Mesodermal cell (in vitro differentiated cells): ENCODE results near the gene LMOD1. TPM values are rescaled to one million over a fixed set of nuclear protein-coding genes. Genes with fewer than 3 reads are reported as not detected.

Experiments used
- H3K27ac ChIP-seq: 2 replicates; pipeline ENCODE4 v1.7.0; 2013; ENCODE audit warnings: mild to moderate bottlenecking, low read depth, low read length, moderate library complexity; ENCODE audit not compliant: severe bottlenecking
- H3K36me3 ChIP-seq: 2 replicates; pipeline ENCODE4 v1.7.1; 2013; ENCODE audit warnings: mild to moderate bottlenecking, low read length, moderate library complexity; ENCODE audit not compliant: control insufficient read depth, insufficient read depth
- H3K4me1 ChIP-seq: one replicate; pipeline ENCODE4 v1.7.1; 2013; ENCODE audit warnings: mild to moderate bottlenecking, low read length; ENCODE audit not compliant: insufficient read depth, control insufficient read depth, poor library complexity, severe bottlenecking
- H3K4me3 ChIP-seq: 2 replicates; pipeline ENCODE4 v1.7.0; 2013; ENCODE audit warnings: low read length, control low read depth, mild to moderate bottlenecking; ENCODE audit not compliant: insufficient read depth, poor library complexity, severe bottlenecking; ENCODE audit errors: extremely low read depth
- H3K9me3 ChIP-seq: 2 replicates; pipeline ENCODE4 v1.7.1; 2013; ENCODE audit warnings: mild to moderate bottlenecking, low read length, moderate library complexity; ENCODE audit not compliant: control insufficient read depth
- WGBS, 2 experiments: methylation state at CpG; one replicate each; pipeline ENCODE4 v1.1.5; 2013; ENCODE audit warnings: missing lambda C conversion rate in 2 of 2; ENCODE audit not compliant: insufficient coverage in 2 of 2; 5-methylcytosine and 5-hydroxymethylcytosine counted together
- polyA plus RNA-seq, 2 experiments: library from polyadenylated mRNA; stranded (reverse); fragments of 50-300 nt; gene quantifications; one replicate each; pipeline ENCODE4 v1.2.3, GENCODE V29; 2013

The LMOD1 gene
- polyA plus RNA-seq (2013, experiment 1 of 2): 1.9 TPM
- polyA plus RNA-seq (2013, experiment 2 of 2): 1.5 TPM

DNA sequence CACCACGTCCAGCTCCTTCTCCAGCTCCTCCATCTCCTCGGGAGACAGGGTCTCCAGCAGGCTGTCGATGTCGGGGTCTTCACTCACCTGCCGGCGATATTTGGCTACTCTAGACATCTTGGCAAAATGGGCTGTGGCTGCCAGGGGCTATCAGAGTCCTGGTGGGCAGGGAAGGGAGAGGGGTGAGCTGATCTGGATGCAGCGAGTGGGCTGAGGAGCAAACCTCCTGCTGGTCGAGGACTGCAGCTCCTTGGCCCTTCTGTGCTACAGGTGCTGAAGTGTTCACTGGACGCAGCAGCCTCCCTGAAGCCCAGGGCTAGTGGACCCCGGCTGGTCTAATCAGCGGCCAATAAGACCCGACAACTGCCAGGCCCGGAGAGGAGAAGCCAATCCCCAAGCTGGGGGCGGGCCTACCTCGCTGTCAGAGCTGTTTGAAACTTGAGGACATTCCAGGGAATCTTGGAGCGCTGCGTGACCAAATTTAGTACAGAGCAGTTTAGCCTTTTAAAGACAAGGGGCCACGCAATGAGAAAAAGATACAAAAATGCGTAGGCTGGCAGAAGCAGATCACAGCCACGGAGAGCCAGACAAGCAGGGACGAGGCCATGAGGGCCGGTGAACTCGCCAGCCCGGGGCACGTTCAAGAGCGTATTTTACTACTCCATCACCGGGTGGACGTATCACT, at the start of gene LMOD1:
LMOD1 (minus strand) TSS at position 325 of the 685 bp plus-strand sequence; CDS start at position 117, 208 bp downstream.
- peaks cover 22% of the 10 kb centered on the region for H3K4me1 ChIP-seq
- no peaks in the 10 kb centered on the region for H3K9me3 ChIP-seq
- WGBS, 2 experiments: 5 to 8% methylated on average over 22 to 28 of the region's 28 CpGs
- peak within 1 kb of the TSS; percentile 57 for H3K27ac ChIP-seq
- peak within 1 kb of the TSS; percentile 30 for H3K4me3 ChIP-seq
- H3K36me3 ChIP-seq: no peaks in the 10 kb centered on the region

DNA sequence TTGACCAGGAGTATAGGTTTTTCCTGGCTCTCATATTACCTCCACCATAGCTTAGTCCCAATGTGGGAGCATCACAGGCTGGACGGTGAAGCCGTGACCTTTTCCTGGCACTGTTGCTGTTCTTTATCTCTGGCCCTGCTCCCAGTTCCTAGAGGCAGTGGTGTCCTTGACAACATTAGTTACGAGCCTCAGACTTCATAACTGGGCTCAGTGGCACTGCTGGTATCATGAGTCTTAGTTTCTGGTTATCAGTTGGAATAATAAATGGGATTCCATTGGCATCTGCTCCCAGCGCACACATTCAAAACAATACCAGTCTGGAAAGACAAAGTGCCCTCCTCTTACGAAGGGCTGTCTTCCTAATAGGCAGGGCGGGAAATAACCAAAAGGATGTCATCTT, 44.1 kb upstream of the LMOD1 start:
- no peak overlapping the region for H3K27ac ChIP-seq
- 77 to 100% methylated on average over 4 to 5 of the region's 6 CpGs for WGBS, 2 experiments
- no peak overlapping the region for H3K4me3 ChIP-seq
- peaks cover 8% of the 10 kb centered on the region for H3K4me1 ChIP-seq
- peaks cover 71% of the 10 kb centered on the region for H3K36me3 ChIP-seq
- H3K9me3 ChIP-seq: no peaks in the 10 kb centered on the region

DNA sequence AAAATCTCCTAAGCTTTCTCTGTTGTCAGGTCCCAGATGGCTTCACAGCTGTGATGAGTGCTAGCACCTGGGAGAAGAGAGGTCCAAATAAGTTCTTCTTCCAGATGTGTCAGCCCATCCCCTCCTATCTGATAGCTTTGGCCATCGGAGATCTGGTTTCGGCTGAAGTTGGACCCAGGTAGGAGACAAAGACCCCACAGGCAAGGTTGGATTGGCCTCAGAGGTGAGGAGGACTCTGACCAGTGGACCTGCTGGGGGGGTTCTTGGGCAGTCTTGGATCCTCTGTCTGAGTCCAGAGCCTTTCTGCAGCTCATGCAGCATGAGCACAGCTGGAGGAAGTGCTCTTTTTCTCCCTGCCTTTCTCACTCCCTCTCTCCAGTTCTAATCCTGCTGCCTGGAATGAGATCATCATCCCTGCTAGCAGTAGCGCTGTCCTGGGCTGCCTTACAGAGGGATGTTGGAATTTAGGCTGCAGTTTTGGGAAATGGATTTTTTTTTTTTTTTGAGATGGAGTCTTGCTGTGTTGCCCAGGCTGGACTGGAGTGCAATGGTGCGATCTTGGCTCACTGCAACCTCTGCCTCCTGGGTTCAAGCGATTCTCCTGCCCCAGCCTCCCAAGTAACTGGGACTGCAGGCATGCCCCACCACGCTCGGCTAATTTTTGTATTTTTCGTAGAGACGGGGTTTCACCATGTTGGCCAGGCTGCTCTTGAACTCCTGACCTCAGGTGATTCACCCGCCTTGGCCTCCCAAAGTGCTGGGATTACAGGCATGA, 43.2 kb upstream of the LMOD1 start:
- Histone ChIP-seq H3K9me3 (no peaks in the 10 kb centered on the region), H3K4me3 (no peak overlapping the region), H3K27ac (no peak overlapping the region), H3K36me3 (peaks cover 70% of the 10 kb centered on the region), H3K4me1 (peaks cover 8% of the 10 kb centered on the region)
- 90 to 95% methylated on average over 5 to 9 of the region's 10 CpGs for WGBS, 2 experiments

DNA sequence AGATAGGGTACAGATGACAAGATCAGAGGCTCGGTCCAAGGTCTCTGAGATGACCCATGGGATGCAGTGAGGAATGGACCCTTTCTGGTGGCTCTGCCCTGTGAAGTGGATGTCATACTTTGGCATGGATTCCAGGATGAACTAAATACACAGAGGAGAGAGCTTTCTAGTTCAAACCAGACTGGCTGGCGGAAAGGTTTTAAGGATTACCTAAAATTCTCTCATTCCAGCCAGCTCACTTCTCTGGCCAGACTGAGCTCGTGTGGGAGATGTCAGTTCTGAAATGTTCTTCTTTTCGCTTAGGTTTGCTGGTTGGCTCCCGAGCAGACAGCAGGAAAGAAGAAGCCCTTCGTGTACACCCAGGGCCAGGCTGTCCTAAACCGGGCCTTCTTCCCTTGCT, 42.3 kb upstream of the LMOD1 start:
- Histone ChIP-seq H3K4me3 (no peak overlapping the region), H3K36me3 (peaks cover 65% of the 10 kb centered on the region), H3K4me1 (peaks cover 8% of the 10 kb centered on the region), H3K27ac (no peak overlapping the region), H3K9me3 (no peaks in the 10 kb centered on the region)
- WGBS, 2 experiments: 84 to 94% methylated on average over 6 of the region's 7 CpGs

DNA sequence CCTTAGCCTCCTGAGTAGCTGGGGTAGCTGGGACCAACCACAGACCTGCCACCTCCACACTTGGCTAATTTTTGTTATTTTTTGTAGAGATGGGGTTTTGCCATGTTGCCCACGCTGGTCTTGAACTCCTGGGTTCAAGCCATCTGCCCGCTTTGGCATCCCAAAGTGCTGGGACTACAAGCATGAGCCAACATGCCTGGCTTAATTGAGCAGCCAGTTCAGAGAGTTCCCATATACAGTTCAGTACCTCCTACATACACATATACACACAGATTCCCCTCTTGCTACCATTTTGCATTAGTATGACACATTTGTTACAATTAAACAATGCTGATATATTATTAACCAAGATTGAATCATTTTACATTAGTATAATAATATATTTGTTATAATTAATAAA, 39.0 kb upstream of the LMOD1 start:
- Histone ChIP-seq H3K4me1 (peaks cover 8% of the 10 kb centered on the region), H3K9me3 (no peaks in the 10 kb centered on the region), H3K4me3 (no peak overlapping the region), H3K27ac (no peak overlapping the region), H3K36me3 (peaks cover 36% of the 10 kb centered on the region)
- WGBS, 2 experiments: 84 to 100% methylated on average over 2 of the region's 2 CpGs

DNA sequence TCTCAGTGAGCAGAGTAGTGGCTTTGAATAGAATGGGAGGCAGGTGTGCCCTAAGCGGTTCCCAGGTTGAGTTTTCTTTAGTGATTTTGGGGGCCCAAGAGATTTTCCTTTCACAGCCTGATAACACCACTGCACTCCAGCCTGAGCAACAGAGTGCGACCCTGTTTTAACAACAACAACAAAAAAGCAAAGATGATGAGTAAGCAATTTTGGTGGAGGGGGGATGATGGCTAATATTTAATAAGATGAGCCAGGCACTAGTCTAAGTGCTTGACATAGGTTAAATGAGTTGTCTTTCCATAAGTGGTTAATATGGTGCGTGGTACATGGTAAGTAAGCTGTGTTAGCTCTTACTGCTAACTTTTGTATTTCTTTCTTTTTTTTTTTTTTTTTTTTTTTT, 38.1 kb upstream of the LMOD1 start:
- no peaks in the 10 kb centered on the region for H3K9me3 ChIP-seq
- peaks cover 27% of the 10 kb centered on the region for H3K36me3 ChIP-seq
- H3K4me3 ChIP-seq: no peak overlapping the region
- peaks cover 8% of the 10 kb centered on the region for H3K4me1 ChIP-seq
- H3K27ac ChIP-seq: no peak overlapping the region
- WGBS, 2 experiments: 100% methylated on average over 1 of the region's 3 CpGs

DNA sequence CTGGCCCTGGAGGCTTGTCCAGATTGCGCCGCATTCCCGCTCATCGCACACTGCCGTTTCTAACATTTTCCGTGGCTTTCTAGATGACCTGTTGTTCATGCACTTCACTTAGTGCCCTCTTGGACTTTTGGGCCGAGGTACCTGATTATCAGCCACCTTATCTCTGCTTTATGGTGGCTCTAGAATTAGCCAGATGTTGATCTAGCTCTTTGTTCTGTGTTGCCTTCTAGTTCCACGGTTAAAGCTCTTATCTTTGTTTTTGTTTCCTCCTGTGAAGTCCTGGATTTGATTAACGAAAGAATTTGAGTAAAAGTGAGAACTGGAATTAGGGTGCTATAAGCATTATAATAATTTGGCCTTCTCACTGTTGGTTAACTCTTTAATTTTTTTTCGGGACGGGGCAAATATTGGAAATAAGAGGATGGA, 37.0 kb upstream of the LMOD1 start:
- H3K4me3 ChIP-seq: peak overlapping the region; percentile 79
- no peaks in the 10 kb centered on the region for H3K9me3 ChIP-seq
- H3K27ac ChIP-seq: peak overlapping the region; percentile 84
- WGBS, 2 experiments: 4 to 6% methylated on average over 8 to 9 of the region's 11 CpGs
- peaks cover 16% of the 10 kb centered on the region for H3K36me3 ChIP-seq
- H3K4me1 ChIP-seq: peaks cover 8% of the 10 kb centered on the region

DNA sequence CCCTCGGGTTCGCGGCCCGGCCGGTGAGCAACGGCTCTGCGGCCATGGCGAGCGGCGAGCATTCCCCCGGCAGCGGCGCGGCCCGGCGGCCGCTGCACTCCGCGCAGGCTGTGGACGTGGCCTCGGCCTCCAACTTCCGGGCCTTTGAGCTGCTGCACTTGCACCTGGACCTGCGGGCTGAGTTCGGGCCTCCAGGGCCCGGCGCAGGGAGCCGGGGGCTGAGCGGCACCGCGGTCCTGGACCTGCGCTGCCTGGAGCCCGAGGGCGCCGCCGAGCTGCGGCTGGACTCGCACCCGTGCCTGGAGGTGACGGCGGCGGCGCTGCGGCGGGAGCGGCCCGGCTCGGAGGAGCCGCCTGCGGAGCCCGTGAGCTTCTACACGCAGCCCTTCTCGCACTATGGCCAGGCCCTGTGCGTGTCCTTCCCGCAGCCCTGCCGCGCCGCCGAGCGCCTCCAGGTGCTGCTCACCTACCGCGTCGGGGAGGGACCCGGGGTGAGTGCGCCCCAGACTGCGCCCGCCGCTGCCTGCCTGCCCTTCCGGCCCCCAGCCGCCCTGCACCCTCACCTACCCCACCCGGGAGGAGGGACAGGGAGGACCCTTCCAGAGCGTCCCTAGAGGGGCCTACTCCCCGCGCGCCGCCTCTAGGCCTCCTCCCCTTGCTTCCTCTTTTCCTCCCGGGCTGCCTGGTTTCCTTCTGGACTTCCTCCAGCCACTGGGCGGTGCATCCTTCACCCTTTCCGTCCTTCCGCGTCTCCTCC, 36.5 kb upstream of the LMOD1 start, which contains the start of gene RNPEP:
RNPEP (plus strand) TSS at position 26 of the 757 bp plus-strand sequence; CDS start at position 45, 19 bp downstream.
- peaks cover 8% of the 10 kb centered on the region for H3K4me1 ChIP-seq
- peak within 1 kb of the TSS; percentile 84 for H3K27ac ChIP-seq
- H3K9me3 ChIP-seq: no peaks in the 10 kb centered on the region
- H3K36me3 ChIP-seq: peaks cover 10% of the 10 kb centered on the region
- 0 to 1% methylated on average over 71 to 77 of the region's 80 CpGs for WGBS, 2 experiments
- H3K4me3 ChIP-seq: peak within 1 kb of the TSS; percentile 79

DNA sequence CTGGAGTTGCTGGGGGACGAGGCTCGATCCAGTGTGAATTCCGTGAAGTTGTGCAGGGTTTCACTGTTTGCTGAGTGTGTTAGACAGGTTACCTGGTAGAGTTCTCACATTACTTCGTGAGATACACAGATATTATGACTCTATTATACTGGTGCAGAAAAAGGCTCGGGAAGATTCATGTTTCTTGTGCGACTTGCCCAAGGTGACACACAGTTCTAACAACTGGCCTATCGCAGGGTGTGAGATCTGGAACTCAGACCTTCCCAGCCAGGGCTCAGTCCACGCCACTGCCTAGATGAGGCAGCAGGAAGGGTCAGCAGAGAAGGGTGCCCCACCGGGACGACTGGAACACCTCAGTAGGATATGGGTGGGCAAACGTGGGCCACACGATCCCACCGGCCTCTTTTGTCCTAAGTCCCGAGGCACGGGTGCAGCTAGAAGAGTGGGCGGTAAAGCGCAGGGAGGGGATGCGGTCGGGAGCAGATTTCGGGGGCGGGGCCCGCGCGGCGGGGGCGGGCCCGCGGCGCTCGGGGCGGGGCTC, 35.8 kb upstream of the LMOD1 start:
- 8 to 19% methylated on average over 12 to 23 of the region's 31 CpGs for WGBS, 2 experiments
- Histone ChIP-seq H3K9me3 (no peaks in the 10 kb centered on the region), H3K4me3 (peak overlapping the region; percentile 79), H3K4me1 (peaks cover 8% of the 10 kb centered on the region), H3K36me3 (peaks cover 10% of the 10 kb centered on the region), H3K27ac (no peak overlapping the region)
